Activated T-cell treated with anti-CD3 and anti-CD28 coated beads, Interleukin-2, amount 50 U/mL, for 1 hour (primary cell): ENCODE data around the gene BAHCC1.

ENCODE experiments used
- DNase-seq: peaks from one replicate; pipeline ENCODE4 v3.0.0-alpha.2; 2020

BAHCC1 gene

DNA sequence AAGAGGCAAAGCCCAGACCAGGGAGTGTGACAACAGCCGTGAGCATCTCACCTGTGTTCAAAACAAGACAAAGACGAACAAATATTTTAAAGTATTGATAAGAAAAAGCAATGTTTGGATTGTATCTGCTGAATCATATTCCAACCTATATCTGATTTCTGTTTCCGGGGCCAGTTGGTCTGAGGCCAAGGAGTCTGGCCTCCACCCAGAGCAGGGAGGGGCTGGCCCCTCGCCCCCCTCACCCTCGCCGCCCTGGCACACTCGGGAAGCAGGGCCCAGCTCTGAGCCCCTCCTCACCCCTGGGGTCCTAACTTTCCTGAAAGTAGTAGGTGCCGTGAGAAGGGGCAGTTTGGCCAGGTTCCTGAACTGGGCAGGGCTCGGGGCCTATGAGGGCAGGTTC is 69.3 kb downstream of the BAHCC1 start:
- DNase-seq: no peak

DNA sequence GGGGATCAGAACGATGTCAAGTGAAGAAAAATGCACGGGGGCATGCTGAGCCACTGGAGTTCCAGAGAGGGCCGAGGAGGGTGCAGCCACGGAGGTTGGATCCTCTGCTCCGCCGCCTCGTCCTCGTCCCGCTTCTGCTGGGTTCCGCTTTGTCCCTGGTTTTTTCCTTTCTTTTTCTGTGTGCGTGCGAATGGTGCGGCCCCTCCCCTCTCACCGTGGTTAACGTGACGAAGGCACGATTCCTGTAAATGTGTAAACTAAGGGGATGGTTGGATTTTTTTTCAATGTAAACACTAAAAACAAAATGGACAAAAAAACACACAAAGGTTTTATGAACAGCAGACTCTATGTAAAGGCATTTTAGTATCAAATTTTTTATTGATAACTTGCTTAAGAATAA is 70.7 kb downstream of the BAHCC1 start:
- no peak for DNase-seq

DNA sequence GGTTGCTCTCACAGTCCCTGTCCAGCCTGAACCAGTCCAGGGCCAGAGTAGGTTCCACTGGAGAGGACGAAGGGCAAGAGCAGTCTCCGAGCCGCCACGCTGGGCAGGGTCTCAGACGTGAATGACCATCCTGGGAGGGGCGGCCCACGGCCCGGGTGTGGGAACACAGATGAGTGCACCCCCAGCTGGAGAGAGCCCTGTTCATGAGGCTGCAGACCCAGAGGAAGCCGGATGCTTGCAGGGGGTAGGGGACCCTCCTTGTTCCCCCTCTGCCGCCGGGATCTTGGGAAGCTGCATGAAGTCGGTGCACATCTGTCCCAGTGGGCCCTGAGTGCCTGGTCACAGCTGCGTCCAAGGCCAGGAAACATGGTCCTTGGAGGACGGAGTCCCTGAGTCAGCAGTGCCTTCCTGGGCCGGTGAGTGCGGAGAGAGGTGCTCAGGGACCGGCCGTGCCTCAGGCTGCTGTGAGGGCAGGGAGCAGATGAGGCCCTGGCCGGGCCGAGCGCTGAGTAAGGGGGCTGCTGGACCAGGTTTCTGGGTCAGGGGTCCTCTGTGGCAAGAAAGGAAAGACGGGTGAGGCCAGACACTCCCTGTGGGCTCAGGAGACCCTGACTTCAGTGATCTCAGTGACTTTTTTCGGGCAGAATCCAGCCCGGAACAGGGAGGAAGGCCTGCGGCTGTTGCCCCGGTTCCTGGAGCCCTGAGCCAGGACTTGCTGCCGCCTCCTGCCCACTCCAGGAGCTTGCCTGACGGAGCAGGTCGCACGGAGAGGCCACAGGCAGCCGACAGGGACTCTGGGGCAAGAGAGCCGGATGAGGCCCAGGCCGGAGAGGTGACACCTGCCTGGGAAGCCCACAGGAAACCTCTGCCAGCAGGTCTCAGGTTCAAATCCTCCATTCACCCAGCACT is 71.6 kb downstream of the BAHCC1 start:
- DNase-seq: no peak

DNA sequence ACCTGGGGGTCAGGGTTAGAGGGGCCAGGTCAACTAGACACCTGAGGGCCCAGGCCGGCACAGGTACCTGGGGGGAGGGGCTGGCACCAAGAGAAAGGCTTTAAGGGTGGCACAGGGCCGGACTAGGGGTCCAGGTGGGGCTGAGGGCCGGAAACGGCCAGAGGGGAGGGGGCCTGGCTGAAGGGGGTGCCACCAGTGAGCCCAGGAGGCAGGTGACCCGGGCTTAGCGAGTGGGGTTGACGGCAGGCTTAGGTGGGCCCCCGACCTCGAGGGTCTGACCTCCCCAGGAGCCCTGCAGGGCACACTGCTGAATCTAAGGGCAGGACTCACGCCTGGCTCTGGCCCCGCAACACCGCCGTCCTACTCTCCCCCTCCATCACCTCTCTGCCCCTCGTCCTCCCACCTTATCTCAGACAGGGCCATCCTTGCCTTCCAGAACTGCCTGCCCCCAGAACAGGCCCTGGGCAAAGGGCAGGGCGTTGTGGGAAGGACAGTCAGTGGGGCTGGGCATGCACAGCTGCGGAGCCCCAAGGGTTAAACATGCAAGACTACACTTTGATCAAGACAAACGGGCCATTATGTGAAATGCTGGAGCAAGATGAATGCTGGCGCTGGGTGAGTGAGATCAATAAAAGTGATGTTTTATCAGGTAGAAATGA is 73.0 kb downstream of the BAHCC1 start:
- DNase-seq: no peak

DNA sequence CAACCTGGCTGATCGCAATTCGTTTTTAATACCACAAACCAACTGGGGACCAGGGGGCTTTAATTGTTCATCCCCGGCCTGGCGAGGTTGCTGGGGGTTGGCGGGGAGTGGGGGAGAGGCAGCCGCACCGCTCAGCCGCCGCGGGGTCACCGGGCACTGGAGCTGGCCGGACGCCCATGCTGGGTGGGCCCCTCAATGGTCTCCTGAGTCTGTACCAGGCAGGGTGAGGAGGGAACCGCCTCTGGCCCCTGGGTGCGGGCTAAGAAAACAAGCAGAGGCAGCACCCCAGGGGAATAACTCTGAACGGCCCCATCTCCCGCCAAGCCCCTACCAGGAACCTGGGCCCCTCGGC is 73.5 kb downstream of the BAHCC1 start:
- no peak for DNase-seq

DNA sequence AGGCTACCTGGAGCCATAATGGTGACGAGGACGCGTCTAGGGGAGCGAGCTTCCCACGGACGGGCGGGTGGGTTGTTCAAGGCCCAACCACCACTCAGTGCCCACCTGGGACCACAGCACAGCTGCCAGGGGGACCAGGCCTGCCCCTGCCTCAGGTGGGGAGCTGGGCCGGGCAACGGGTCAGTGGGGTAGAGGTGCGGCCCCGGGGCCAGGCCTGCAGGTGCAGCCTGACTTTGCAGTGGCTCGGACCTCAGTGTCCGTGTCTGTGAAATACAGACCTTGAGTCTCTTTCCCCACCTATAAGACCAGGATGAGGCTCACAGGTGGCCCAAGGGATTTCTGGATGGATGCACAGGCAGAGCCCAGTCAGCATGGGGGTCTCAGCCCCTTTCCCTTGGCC is 74.0 kb downstream of the BAHCC1 start:
- DNase-seq: no peak

DNA sequence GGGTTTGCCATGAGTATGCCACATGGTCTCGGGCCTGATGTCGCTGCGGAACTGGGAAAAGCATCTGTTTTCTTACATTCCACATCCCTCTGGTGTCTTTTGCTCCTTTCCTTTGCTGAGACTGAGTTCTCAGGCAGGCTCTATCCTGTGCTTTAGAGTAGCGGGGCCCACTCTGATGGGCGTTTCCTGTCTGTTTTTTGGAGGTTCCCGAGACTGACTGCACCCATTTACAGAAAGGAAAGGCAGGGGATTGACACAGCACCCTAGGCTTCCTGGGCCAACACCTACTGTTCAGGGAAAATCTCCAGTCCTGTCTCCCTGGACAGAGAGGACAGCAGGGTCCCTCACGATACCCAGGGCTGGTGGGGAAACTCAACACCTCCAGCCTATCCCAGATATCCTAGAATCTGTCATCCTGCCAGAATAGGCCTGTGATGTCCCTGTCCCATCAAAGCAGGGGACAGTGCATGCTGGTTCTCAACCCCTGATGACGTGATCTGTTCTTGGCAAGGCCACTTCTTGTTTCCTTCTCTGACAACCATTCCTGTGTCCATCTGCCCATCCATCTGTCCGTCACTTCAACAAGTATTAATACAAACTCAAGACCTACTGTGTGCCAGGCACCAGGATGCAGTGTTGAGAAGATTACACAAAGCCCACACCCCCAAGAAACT is 75.2 kb downstream of the BAHCC1 start:
- DNase-seq: no peak

DNA sequence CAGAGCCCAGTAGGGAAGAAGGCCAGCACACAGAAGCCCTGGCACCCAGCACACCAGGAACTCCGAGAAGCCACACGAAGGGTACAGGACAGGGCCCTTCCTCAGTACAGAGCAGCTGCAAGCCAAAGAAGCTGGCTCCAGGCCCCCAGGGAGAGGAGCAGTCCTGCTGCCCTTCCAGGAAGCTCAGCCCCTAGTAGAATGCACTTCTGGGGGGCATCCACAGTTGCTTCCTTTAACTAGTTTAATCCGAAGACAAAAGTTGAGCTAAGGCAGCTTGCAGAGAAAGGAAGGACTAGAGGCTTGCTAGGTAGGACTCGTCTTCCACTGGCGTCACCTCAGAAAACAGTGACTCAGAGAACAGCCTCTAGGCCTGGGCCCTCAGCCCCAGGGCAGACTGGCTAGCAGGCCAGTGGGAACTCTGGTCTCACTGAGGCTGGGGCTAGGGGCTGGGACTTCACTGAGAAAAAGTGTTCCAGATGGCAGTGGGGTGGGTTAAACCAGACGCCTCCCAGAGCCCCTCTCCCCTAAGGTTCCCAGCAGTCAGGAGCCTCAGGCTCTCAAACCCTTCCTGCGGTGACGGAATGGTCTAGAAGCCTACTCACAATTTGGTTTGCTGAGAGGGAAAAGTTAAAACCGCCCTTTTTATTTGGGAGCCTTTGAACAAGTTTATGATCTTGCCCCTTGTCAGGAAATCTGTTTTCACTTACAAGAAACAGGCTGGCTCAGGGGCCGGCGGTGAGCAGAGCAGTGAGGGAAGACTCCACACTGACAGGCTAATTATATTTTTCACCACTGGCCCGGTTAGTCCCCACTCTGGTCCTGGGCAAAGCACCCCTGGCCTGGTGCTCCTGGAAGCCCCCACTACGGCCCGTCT is 75.9 kb downstream of the BAHCC1 start:
- no peak for DNase-seq

DNA sequence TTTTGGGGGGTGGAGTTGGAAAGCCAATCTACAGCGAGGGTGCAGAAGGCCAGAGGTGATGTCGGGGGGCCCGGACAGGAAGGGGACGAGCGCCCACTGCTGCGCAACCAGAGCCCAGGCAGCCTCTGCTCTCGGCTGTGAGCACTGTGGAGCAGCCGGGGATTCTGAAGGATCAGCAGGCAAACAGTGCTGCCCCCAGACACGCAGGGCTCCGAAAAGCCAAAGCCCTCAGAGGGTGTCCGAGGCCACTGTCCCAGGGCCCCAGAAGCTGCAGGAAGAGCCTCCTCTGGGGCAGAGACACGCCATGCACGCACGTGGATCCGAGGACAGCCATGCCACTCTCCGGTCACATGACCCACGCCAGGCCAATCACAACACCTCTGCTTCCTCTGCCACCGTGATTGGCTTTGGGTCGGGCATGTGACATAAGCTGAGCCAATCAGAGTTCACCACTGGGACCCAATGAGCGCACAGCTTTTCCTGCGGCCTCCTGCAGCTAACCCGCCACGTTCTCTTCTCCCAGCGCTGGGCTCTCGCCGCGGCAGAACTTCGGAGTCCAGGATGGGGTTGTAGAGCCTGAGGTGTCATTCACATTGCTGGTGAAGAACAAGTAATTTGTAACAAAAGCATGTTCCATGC is 76.7 kb downstream of the BAHCC1 start:
- DNase-seq: no peak

DNA sequence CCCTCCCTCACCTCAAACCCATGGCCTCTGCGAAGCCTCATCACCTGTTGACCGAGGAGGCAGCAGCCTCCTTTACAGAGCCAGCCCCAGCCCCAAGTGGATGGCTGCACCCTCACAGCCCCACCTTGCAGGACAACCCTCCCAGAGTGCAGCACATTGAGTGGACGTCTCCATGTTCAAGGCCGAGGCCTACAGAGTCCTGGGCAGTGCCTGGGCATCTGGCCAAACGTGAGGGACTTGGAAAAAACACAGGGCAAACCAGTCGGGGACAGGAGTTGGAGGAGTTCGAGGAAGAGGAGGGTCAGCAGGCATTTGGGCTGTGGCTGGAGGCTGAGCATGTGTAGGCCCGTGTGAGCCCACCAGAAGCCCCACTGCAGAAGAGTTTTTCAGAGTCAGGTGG is 77.8 kb downstream of the BAHCC1 start:
- no peak for DNase-seq

DNA sequence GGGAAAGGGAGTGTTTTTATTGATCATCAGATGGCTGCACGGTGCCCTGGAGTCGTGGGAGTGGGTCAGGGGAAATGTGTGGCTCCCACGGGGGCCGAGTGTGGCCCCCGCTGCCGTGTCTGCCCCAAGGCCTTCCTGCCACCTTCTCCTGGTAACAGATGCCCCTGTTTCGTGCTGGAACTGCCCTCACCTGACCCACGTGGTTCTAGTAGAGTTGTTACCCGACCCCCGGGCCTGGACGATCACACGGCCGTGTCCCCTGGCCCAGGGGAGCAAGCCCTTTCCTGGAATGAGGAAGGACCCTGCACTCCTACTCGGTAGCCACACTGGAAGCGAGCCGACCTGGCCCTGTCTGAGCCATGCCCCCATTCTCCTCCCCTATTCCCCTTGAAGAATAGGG is 79.7 kb downstream of the BAHCC1 start:
- no peak for DNase-seq

DNA sequence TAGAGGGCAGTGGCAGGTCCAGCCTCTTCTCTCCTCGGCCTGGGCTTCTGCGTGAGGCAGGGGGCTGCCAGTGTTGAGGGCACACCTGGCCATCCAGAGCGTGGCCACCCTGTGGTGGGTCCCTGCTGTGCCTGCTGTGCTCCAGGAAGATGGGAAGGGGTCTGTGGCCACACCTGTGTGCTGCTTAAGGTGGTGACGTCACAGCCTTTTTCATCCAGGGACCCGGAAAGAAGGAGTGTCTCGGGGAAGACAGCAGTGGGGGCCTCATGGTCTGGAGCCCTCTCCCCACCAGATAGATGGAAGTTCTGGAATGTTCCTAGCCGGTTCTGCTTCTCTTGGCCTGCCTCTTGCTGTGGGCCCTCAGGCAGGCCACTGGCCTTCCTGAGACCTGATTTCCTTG is 80.8 kb downstream of the BAHCC1 start:
- DNase-seq: no peak

DNA sequence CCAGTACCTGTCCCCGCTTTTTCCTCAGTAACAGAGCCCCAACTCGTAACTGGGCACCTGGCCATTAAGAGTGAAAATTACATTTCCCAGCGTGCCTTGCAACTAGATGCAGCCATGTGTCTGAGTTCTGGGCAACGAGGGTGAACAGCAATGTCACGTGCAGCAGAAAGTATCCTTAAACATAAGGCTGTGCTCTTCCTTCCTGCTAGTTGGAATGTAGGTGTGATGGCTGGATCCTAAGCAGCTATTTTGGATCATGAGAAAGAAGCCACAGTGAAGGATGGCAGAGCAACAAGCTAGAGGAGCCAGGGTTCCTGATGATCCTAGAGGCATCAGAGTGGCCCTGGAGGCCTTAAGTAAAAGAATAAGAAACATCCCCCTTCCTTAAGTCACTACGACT is 81.4 kb downstream of the BAHCC1 start:
- no peak for DNase-seq

DNA sequence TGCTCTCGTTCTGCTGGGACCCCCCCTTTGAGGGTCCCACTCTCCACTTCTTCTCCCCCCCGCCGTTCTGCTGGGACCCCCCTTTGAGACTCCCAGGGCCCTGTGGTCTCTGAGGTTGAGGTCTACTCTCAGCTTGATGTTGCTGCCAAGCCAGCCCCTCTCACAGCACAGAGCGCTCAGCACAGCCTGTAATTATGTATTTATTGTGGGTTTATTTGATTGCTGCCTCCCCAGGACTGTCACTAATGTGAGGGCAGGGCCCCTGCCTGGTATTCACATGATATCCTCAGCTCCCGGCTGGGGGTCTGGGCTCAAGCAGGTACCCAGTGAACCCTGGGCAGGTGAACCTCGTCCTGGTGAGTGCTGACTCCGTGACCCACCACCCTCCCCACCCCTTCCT is 81.9 kb downstream of the BAHCC1 start:
- DNase-seq: no peak

DNA sequence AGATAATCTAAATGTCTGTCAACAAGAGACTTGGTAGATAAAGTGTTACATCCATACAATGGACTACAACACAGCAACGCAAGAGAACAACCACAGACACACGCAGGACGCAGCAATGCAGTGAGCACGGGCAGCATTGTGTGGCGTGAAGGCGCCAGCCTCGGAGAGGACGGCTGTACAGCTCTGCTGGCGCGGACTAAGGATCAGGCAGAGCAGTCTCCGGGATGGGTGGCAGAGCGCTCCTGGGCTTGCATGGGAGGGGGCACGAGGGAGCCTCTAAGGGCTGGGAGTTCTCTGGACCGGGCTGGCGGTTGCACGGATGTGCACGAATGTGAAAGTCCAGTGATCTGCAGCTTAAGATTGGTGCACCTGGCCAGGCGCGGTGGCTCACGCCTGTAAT is 82.9 kb downstream of the BAHCC1 start:
- DNase-seq: no peak

DNA sequence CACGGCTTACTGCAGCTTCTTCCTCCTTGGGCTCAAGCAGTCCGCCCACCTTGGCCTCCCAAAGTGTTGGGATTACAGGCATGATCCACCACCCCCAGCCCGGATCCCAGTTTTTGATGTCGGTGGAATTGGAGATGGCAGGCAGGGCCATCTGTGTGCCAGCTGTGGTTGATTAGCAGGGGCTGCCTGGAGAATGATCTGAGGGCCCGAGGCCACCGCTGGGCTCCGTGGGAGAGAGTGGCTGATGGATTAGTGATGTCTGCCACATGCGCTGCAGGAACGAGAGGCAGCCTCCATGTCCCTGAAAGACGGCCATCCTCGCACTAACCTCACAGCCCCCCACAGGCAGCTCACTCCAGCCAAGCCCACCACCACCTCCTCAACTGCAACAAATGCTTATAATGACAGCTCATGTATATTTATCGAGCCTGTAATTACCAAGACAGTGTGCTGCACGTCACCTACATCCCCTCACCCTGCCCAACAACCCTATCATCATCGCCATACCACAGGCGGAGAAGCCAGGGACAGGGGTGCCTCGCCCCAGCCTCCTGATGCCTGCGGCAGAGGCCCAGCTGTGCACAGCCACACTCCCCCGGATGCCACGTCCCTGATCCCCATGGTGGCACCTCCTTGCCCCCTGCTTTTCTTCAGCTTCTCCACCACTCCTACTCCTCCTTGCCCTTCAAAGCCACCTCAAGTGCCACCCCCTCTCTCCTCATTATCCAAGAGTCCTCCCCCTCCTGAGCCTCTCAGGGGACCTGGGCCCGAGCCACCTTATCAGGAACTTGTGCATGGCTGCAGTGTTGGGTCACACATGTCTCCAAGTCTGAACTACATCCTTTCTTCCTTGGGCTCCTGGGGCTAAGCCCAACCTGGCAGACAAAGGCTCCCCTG is 84.2 kb downstream of the BAHCC1 start:
- DNase-seq: no peak

DNA sequence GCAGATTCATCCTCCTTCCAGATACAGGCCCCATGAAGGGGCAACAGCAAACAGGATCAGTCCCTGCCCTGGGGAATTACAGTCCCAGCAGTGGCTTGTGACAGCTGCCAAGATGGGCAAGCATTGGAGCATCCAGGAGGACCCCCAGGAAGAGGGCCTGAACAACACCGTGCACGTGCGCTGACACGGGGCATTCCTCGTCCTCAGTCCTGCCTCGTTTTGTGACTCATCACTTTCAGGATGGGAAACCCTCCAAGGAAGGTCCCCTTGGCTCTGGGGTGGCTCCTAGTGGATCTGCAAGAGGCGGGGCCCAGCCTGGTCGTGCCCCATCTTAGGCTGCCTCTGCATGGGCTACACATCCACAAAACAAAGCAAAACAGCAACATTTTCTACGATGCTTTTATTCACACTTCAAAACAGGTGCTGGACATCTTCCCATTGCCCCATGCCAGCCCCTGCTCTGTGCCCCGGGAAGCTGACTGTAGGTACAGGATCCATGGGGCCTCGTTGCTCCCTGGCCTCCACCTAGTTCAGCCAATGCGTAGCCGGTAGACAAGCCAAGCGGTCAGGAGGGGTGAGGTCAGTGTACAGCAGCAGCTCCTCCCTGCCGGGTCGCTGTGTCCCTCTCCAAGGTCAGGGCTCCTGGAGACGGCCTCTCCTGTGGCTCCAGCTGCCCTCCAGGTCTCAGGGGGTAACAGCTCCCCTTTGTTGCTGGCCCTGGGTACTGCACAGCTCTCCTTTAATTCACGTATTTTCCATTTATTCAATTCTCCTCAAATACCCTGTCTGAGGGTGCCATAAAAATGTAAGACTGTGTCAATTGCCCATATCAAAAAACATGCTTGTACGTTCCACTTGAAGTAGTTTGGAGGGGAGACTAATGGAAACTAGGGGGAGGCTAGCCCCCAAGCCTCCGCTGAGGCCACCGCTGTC is 85.1 kb downstream of the BAHCC1 start:
- DNase-seq: no peak

DNA sequence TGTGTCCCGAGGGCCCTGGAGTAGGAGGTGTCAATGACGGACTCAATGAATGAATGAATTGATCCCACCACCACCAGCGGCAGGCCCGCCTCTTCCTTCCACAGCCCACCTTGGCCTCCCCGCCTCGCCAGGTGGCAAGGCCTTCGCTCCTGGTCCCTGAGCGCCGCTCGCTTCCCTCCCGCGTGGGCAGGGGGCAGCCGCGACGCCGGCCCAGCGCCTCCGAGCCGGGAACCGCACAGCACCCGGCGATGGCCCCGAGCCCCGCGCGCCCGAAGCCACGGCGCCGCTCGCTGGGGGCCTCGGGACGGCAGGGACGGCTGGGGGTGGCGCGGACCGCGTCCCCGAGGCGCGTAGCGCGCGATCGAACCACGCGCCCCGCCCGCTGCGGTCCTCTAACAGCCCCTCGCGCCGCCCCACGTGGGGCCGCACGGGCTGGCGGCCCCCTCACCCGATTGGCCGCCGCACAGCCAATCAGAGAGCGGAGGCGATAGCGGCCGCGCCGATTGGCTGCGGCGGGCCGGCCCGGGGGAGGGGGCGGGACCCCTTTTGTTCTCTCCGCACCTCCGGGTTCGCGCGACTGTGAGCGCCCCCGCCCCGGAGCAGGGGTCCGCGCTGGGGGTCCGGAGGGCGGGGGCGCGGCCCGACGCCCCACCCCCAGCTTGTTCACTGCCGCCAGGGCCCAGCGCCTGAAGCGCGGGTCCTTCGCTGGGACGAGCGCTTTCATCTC is 86.0 kb downstream of the BAHCC1 start:
- peak; percentile 70 for DNase-seq

DNA sequence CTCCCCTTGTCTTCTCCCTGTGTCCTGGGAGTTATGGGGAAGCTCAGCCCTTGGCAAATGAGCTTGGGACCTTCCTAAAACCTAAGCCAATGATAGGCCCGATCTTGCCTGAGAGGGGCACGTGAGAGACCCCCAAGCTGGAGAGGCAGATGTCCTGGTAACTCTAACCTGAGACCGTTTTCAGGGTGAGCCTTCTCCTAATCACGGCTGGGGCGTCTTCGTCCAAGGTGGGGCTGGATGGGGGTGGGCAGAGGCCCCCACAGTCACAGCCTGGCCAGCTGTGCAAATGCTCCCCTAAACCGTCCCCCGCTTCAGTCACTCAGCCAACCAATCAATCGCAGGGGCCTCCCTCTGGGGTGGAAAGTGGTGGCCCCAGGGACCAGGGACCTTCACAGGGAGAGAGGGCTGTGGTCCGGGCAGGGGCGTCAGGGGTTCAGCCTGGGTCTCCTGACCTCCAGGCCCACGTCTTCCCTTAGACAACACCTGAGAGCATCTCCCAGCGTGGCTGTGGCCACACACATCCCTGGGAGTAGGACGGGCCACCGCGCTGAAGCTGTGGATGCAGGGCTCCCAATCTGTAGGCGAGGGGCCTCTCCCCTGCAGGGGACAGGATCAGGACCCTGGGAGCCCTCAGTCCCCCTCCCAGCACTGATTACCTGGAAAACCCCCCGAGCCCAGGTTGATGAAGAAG is 86.7 kb downstream of the BAHCC1 start:
- peak; percentile 27 for DNase-seq
